Endothelial cell of umbilical vein (primary cell): ENCODE data around the gene LRFN3. TPM values are rescaled to one million over a fixed set of nuclear protein-coding genes. Genes with fewer than 3 reads are reported as not detected.

ENCODE experiments used
- BruUV-seq: library from RNA; stranded (reverse); fragments of 400-500 nt; replicated peaks from 2 replicates; lab custom pipeline; 2021; lab: Mats Ljungman, UMichigan
- CTCF ChIA-PET: fragments of 300-600, 350-600 bp; sonication (Branson Sonifier 250); formaldehyde crosslinking; loops from one replicate; lab custom pipeline; 2021; ENCODE audit warnings: antibody characterized with exemption, inconsistent platforms; lab: Charles Lee
- POLR2A ChIA-PET: fragments of 300-600, 350-600 bp; sonication (Branson Sonifier 250); formaldehyde crosslinking; loops from one replicate; lab custom pipeline; 2021; ENCODE audit warnings: antibody characterized with exemption, inconsistent platforms; lab: Charles Lee
- DNase-seq: peaks from one replicate; pipeline ENCODE4 v3.0.0-alpha.2; 2011; ENCODE audit warnings: low read depth, low spot score
- FAIRE-seq: peaks from 2 replicates; lab custom pipeline; 2011; peaks lifted over from hg19 to GRCh38; lab: Jason Lieb, UNC
- H2AFZ ChIP-seq: 2 replicates; pipeline ENCODE4 v1.6.0; 2012; ENCODE audit warnings: low read depth, low read length, control low read depth, inconsistent platforms
- H3K27ac ChIP-seq: 2 replicates; pipeline ENCODE4 v1.5.1; 2011; ENCODE audit warnings: low read depth, mild to moderate bottlenecking, control low read depth, low read length, moderate library complexity; ENCODE audit not compliant: insufficient read depth
- H3K27me3 ChIP-seq, 2 experiments: 2 replicates each; pipeline versions ENCODE4 v1.6.0 to v1.6.1; 2011; ENCODE audit warnings: low read length in 2 of 2, mixed read lengths in 1 of 2; ENCODE audit not compliant: control insufficient read depth in 2 of 2, insufficient read depth in 2 of 2
- H3K36me3 ChIP-seq, 2 experiments: 2 replicates in 1 of 2; 3 replicates in 1 of 2; pipeline ENCODE4 v1.5.1; 2011; ENCODE audit warnings: low read length in 2 of 2, mild to moderate bottlenecking in 1 of 2, moderate library complexity in 1 of 2; ENCODE audit not compliant: control insufficient read depth in 2 of 2, insufficient read depth in 2 of 2; ENCODE audit errors: extremely low read depth in 1 of 2
- H3K4me1 ChIP-seq: 3 replicates; pipeline ENCODE4 v1.5.1; 2011; ENCODE audit warnings: mild to moderate bottlenecking, low read length; ENCODE audit not compliant: control insufficient read depth, insufficient read depth; ENCODE audit errors: extremely low read depth
- H3K4me2 ChIP-seq: 2 replicates; pipeline ENCODE4 v1.6.1; 2011; ENCODE audit warnings: low read length, control low read depth, mixed read lengths; ENCODE audit not compliant: insufficient read depth
- H3K4me3 ChIP-seq, 3 experiments: fragments of 200-600 bp in 1 of 3; sonication (generic), shearing (Covaris generic) in 1 of 3; replicated peaks in 1 of 3; 2 replicates each; pipeline ENCODE4 v1.5.1; 2011 to 2016; ENCODE audit warnings: control low read depth in 3 of 3, low read length in 3 of 3, mild to moderate bottlenecking in 2 of 3, inconsistent platforms in 1 of 3, low read depth in 1 of 3, moderate library complexity in 1 of 3; ENCODE audit not compliant: insufficient read depth in 1 of 3
- H3K79me2 ChIP-seq: 2 replicates; pipeline ENCODE4 v1.6.0; 2012; ENCODE audit warnings: low read length, inconsistent platforms; ENCODE audit not compliant: control insufficient read depth, insufficient read depth
- H3K9ac ChIP-seq: replicated peaks from 2 replicates; pipeline ENCODE3; 2011; ENCODE audit warnings: low read length, control low read depth; ENCODE audit not compliant: insufficient read depth; ENCODE audit errors: extremely low read depth
- H3K9me1 ChIP-seq: replicated peaks from 3 replicates; pipeline ENCODE4 v1.6.0; 2011; ENCODE audit warnings: mild to moderate bottlenecking, low read length; ENCODE audit not compliant: control insufficient read depth, insufficient read depth; ENCODE audit errors: extremely low read depth
- H3K9me3 ChIP-seq: replicated peaks from 2 replicates; pipeline ENCODE4 v1.5.1; 2012; ENCODE audit warnings: low read length, inconsistent platforms; ENCODE audit not compliant: control insufficient read depth, insufficient read depth
- H4K20me1 ChIP-seq: replicated peaks from 2 replicates; pipeline ENCODE3; 2011; ENCODE audit warnings: mild to moderate bottlenecking, low read length; ENCODE audit not compliant: control insufficient read depth, insufficient read depth; ENCODE audit errors: extremely low read depth
- CTCF ChIP-seq, 2 donors: IDR thresholded peaks; 1 replicate in 1 of 2; 2 replicates in 1 of 2; pipeline ENCODE4 v1.5.1; 2011; ENCODE audit warnings: low read length in 2 of 2, mild to moderate bottlenecking in 2 of 2, moderate library complexity in 2 of 2, control low read depth in 1 of 2, inconsistent platforms in 1 of 2, low read depth in 1 of 2; ENCODE audit not compliant: insufficient read depth in 1 of 2; ENCODE audit errors: extremely low read depth in 1 of 2
- EZH2 ChIP-seq: IDR thresholded peaks from 2 replicates; pipeline ENCODE4 v1.6.1; 2012; ENCODE audit warnings: borderline replicate concordance, low read depth, mild to moderate bottlenecking, moderate library complexity, low read length, inconsistent platforms; ENCODE audit not compliant: severe bottlenecking
- FOS ChIP-seq: IDR thresholded peaks from 2 replicates; pipeline ENCODE4 v1.6.1; 2011; ENCODE audit warnings: mild to moderate bottlenecking, low read length, moderate library complexity, borderline replicate concordance; ENCODE audit not compliant: insufficient read depth
- GATA2 ChIP-seq: IDR thresholded peaks from 2 replicates; pipeline ENCODE4 v1.7.0; 2011; ENCODE audit warnings: low read depth, mild to moderate bottlenecking, moderate library complexity, mixed read lengths, low read length; ENCODE audit not compliant: insufficient read length, insufficient read depth
- JUN ChIP-seq: IDR thresholded peaks from 2 replicates; pipeline ENCODE4 v1.6.1; 2011; ENCODE audit warnings: borderline replicate concordance, low read depth; ENCODE audit not compliant: insufficient read length, insufficient read depth
- MAX ChIP-seq: IDR thresholded peaks from 2 replicates; pipeline ENCODE4 v1.6.1; 2011; ENCODE audit not compliant: insufficient read depth, insufficient read length
- MYC ChIP-seq: IDR thresholded peaks from one replicate; pipeline ENCODE4 v1.6.1; 2011; ENCODE audit warnings: mild to moderate bottlenecking, low read depth, low read length
- POLR2A ChIP-seq: IDR thresholded peaks from 2 replicates; pipeline ENCODE4 v1.6.1; 2012; ENCODE audit warnings: low read depth, mild to moderate bottlenecking, control low read depth, low read length
- POLR2AphosphoS5 ChIP-seq: IDR thresholded peaks from 2 replicates; pipeline ENCODE4 v1.6.1; 2012; ENCODE audit warnings: low read depth, mild to moderate bottlenecking, control low read depth, low read length, moderate library complexity; ENCODE audit not compliant: insufficient read depth
- dilution Hi-C: fragments of 300-500 bp; cut with MboI; formaldehyde crosslinking; loops from one replicate; pipeline ENCODE4 v1.15.0; 2019; ENCODE audit warnings: low sequenced_read_pairs; ENCODE audit not compliant: extremely low pct_ligation_motif_present
- intact Hi-C: fragments of 100-400 bp; cut with micrococcal nuclease; formaldehyde crosslinking; loops from one replicate; pipeline ENCODE4 v1.10.0; 2022
- polyA plus RNA-seq, 4 experiments: library from polyadenylated mRNA; depleted of rRNA in 3 of 4; stranded (reverse) in 3 of 4; unstranded in 1 of 4; fragments of >200 nt; gene quantifications; 2 replicates each; pipeline versions ENCODE4 v1.2.1 to v1.2.3, GENCODE V29; 2011 to 2012; ENCODE audit warnings: missing spikeins in 1 of 4
- total RNA-seq: library from RNA; stranded (reverse); gene quantifications from 2 replicates; pipeline ENCODE4 v1.2.3, GENCODE V29; 2021

The LRFN3 gene
- total and polyA plus RNA-seq, 2 donors (not counting 3 experiments of a cell fraction or from before 2014, with no cell fraction given): 4.1 to 15.9 TPM

DNA sequence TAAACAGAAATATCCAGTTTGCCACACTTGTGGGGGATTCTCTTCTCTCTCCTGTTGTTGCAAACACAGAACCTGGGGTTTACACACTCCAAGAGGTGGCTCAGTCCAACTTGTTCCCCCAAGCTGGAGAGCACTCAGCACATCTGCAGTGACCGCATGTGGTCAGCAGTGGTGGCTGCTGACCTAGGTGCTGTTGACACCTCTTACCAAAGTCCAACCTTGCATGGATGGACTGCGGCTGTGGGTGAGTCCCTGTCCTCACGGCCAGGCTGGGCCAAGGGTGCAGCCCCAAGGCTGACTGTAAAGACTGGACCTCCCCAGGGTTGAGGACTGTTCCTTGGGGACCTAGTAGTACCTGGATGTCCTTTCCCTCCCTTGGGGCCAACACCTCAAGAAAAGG lies 6.1 kb downstream of the LRFN3 start:
- Histone ChIP-seq H4K20me1 (peaks cover 4% of the 10 kb centered on the region), H3K27me3 (no peaks in the 10 kb centered on the region), H3K9me1 (no peaks in the 10 kb centered on the region), H3K79me2 (no peaks in the 10 kb centered on the region), H3K27ac (no peak overlapping the region), H3K4me2 (no peak overlapping the region), H2AFZ (no peak overlapping the region), H3K4me3 (no peak overlapping the region), H3K9me3 (no peaks in the 10 kb centered on the region), H3K4me1 (peaks cover 8% of the 10 kb centered on the region), H3K9ac (no peak overlapping the region), H3K36me3 (no peaks in the 10 kb centered on the region)
- TF ChIP-seq CTCF (IDR thresholded peaks at IDR 0.05; ENCODE audit: extremely low read depth in 1 of 2, insufficient read depth in 1 of 2, low read depth in 1 of 2, low read length in 2 of 2) (no peak), MYC (no peak), JUN (no peak), FOS (no peak), GATA2 (no peak), EZH2 (no peak), POLR2AphosphoS5 (no peak), MAX (no peak), POLR2A (no peak)
- DNase-seq: no peak
- CTCF ChIA-PET: no interaction called here
- BruUV-seq: no TSS peak
- intact Hi-C loops: no loop called here
- POLR2A ChIA-PET: no interaction called here
- dilution Hi-C loops: no loop called here
- FAIRE-seq: no peak
